GM20000 (cell line): ENCODE data around the gene NPIPB2.
"Not testable (repeated sequence)": the region's sequence is repeated elsewhere in the genome, so short reads cannot be mapped to it uniquely, and the experiment has no call there.

Experiments used
- DNase-seq: peaks from one replicate; pipeline ENCODE4 v3.0.0; 2012; ENCODE audit warnings: low spot score
- TF ChIP-seq, protein P1 (sequence below): IDR thresholded peaks from 2 replicates; pipeline ENCODE4 v1.5.1; 2012; ENCODE audit warnings: mild to moderate bottlenecking, control low read depth; ENCODE audit errors: extremely low read depth, missing control alignments

The NPIPB2 gene

DNA sequence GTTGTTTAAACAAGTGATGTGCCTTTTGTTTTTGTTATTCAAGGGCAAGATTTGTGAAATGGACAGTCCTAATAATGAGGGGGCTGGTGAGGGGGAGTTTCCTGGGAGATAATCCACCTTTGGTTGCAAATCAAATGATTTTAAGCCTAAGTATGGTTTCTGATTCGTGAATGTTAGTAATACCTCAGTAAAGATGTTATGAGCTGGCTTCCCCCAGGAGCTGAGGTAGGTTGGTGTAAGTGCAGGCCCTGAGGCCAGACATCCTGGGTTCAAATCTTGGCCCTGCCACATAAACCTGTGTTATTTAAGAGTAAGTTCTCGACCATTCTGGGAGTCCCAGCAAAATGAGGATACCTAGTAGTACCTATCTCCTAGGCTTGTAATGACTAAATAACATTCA is 36.2 kb upstream of the NPIPB2 start:
- TF ChIP-seq, protein P1, sequence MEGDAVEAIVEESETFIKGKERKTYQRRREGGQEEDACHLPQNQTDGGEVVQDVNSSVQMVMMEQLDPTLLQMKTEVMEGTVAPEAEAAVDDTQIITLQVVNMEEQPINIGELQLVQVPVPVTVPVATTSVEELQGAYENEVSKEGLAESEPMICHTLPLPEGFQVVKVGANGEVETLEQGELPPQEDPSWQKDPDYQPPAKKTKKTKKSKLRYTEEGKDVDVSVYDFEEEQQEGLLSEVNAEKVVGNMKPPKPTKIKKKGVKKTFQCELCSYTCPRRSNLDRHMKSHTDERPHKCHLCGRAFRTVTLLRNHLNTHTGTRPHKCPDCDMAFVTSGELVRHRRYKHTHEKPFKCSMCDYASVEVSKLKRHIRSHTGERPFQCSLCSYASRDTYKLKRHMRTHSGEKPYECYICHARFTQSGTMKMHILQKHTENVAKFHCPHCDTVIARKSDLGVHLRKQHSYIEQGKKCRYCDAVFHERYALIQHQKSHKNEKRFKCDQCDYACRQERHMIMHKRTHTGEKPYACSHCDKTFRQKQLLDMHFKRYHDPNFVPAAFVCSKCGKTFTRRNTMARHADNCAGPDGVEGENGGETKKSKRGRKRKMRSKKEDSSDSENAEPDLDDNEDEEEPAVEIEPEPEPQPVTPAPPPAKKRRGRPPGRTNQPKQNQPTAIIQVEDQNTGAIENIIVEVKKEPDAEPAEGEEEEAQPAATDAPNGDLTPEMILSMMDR, result no peak

DNA sequence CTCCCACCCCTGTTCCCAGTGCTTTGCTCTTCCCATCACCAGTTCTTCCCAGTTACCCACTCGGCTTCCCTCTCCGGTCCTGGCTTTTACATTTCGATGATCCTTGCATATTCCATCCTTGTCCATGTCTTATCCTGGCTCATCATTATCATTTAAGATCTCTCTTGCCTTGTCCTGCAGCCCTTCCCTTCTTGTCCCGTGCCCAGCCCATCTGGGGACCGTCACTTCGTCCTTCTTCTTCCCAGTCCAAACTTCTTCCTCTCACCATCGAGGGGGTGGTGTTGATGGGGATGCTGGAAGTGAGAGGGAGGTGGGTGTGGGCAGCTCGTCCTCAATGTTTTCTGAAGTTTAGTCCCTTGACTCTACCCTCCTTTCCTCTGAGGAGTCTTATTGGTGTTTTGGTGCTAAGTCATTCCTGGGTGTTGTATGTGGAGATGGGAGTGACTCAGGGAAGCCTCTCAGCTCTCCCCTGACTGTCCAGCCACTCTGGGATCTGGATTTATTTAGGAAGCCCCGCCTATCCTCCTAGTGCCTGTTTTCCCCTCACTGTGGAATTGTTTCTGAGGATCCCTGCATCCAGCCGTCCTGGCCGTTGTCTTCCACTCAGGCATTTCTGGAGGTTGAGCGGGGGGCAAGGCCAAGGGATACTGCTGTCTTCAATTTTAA is 35.7 kb upstream of the NPIPB2 start:
- TF ChIP-seq, protein P1, result no peak
- no peak for DNase-seq

More for the DNA sequence above, 36.2 kb upstream of the NPIPB2 start:
- DNase-seq, result no peak

DNA sequence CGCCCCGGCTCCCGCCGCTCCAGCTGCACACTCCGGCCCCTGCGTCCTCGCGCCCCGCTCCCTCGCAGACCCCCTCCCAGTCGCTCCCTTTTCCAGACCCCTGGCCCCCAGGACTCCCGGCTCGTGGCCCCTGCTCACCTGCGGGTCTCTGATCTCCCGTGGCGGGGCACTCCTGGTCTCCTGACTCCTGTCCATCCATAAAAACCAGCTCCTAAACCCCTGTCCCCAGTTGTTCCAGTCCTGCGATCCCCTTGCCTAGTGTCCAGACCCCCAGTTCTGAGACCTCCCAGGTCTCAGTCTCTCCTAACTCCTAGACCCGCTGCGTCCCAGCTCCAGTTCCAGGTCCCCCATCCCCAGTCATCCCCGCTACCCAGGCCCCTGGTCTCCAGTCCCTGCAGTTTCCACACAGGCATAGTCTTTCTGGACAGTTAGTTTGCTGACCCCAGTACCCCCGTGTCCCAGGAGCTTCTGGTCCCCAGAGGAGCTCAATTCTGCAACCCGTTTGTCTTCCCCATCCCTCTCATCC is 35.1 kb upstream of the NPIPB2 start:
- TF ChIP-seq, protein P1, result no peak
- DNase-seq, result no peak

DNA sequence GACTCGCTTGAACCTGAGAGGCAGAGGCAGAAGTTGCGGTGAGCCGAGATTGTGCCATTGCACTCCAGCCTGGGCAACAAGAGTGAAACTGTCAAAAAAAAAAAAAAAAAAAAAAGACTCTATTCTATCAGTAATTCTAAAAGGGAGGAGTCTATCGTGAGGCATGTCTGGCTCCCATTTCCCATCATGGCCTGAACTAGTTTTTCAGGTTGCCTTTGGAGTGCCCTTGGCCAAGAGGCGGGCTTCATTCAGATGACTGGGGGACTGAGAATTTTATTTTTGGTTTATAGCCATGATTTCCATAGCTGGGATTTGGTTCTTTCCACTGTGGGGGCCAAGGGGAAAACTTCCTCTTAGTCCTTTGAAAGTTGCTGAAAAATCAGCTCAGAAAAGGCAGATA is 31.2 kb upstream of the NPIPB2 start:
- TF ChIP-seq, protein P1, result no peak
- DNase-seq, result no peak

DNA sequence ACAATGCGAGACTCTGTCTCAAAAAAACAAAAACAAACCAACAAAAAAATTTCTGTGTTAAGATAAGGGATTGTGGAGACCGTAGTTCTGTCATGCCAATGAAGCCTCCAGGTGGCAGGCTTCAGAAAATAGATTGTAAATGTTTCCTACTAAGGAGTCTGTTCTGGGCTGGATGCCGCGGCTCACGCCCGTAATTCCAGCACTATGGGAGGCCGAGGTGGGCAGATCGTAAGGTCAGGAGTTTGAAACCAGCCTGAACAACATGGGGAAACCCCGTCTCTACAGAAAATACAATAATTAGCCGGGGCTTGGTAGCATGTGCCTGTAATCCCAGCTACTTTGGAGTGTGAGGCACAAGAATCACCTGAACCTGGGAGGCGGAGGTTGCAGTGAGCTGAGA is 30.3 kb upstream of the NPIPB2 start:
- DNase-seq, result no peak

DNA sequence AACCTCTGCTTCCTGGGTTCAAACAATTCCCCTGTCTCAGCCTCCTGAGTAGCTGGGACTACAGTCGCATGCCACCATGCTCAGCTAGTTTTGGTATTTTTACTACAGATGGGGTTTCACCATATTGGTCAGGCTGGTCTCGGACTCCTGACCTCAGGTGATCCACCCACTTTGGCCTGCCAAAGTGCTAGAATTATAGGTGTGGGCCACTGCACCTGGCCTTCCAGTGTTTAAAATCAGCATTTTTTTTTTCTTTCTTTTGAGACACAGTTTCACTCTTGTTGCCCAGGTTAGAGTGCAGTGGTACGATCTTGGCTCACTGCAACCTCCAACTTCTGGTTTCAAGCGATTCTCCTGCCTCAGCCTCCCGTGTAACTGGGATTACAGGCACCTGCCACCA is 28.4 kb upstream of the NPIPB2 start:
- not testable (repeated sequence) for DNase-seq

More for the DNA sequence above, 30.3 kb upstream of the NPIPB2 start:
- TF ChIP-seq, protein P1, result peak; percentile 8

DNA sequence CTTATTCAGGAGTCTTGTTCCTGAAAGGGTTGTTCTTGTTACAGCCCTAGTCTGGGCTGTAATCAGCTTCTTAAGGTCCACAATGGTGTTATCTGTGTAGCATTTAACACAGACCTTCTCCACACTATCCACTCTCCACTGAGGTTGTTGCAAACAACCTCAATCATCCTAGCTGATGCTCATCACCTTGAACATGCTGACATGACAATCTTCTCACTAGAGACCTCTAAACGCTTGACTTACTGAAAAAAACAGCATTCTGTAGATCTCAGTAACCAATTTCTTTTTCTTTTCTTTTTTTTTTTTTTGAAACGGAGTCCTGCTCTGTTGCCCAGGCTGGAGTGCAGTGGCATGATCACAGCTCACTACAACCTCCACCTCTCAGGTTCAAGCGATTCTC is 26.7 kb upstream of the NPIPB2 start:
- DNase-seq, result no peak
- TF ChIP-seq, protein P1, result no peak
